ENCODE measurements around the gene LGSN. TPM values are rescaled to one million over a fixed set of nuclear protein-coding genes. Genes with fewer than 3 reads are reported as not detected.
A peak's percentile ranks its signal among the peaks of the same experiment; 100 is the strongest.

LGSN gene
- polyA plus RNA-seq, 1 experiment: not detected

- ChIA-PET POLR2A (interaction anchor here (0.5 kb wide), 1 partner anchor 391 kb away, joined by 4 read pairs; no protein-coding TSS in a partner anchor), CTCF (interaction anchor here (0.7 kb wide), 1 partner anchor 158 kb away, joined by 3 read pairs; no protein-coding TSS in a partner anchor)
- H3K27me3 ChIP-seq (ENCODE audit: control insufficient read depth, insufficient read depth, low read length): no peaks in the 10 kb centered on the region
- DNase-seq (ENCODE audit: low read depth): no peak
- TF ChIP-seq, protein P1, sequence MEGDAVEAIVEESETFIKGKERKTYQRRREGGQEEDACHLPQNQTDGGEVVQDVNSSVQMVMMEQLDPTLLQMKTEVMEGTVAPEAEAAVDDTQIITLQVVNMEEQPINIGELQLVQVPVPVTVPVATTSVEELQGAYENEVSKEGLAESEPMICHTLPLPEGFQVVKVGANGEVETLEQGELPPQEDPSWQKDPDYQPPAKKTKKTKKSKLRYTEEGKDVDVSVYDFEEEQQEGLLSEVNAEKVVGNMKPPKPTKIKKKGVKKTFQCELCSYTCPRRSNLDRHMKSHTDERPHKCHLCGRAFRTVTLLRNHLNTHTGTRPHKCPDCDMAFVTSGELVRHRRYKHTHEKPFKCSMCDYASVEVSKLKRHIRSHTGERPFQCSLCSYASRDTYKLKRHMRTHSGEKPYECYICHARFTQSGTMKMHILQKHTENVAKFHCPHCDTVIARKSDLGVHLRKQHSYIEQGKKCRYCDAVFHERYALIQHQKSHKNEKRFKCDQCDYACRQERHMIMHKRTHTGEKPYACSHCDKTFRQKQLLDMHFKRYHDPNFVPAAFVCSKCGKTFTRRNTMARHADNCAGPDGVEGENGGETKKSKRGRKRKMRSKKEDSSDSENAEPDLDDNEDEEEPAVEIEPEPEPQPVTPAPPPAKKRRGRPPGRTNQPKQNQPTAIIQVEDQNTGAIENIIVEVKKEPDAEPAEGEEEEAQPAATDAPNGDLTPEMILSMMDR (IDR thresholded peaks at IDR 0.05; ENCODE audit: insufficient read depth, low read depth, low read length): peak; percentile 22; the same call in 1 of the 2 replicates
- no peaks in the 10 kb centered on the region for H3K36me3 ChIP-seq (ENCODE audit: control insufficient read depth, insufficient read depth, low read length)
- H3K4me3 ChIP-seq (ENCODE audit: low read depth, low read length): no peak overlapping the region
These were observed 47.4 kb downstream of the LGSN start for GRCh38 chr6:63272397-63272796.

DNA sequence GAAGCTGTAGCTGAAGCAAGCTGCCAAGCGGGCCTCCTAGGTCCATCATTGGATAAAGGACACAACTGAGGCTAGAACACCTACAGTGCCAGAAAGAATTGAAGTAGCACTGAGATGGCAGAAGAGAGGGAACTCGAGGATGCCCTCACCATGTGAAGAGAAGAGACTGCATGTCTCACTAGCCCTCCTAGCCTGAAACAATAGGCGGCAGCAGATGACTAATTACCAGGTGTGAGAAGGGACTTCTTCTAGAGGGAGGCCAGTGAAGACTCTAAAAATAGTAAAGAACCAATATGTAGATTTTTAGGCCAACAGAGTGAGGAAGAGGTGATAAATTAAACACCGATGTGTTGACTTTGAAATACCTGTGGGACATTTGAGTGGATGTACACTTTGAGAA is 50.3 kb downstream of the LGSN start:
- H3K36me3 ChIP-seq (ENCODE audit: control insufficient read depth, insufficient read depth, low read length): no peaks in the 10 kb centered on the region
- CTCF ChIA-PET: no interaction called here

DNA sequence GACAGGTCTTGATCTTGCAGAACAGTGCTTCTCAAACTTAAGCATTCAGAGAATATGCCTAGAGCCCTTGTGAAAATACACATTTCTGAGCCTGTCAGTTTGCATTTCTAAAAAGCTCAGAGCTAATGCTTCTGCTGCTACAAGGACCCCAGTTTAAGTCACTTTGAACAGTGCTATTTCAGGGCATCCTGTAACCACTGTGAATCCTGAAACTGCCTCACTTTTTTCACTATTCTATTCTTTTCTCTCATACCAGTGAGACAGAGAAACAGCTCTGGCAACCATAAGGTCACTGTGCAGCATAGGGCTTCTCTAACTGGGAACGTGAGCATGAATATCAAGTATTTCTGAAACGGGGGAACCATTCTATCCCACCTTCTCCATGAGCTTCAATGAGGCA is 51.2 kb downstream of the LGSN start:
- POLR2A ChIA-PET: no interaction called here
- TF ChIP-seq, protein P1 (IDR thresholded peaks at IDR 0.05; ENCODE audit: insufficient read depth, low read depth, low read length): no peak
- CTCF ChIA-PET: no interaction called here

More for the DNA sequence above, 50.3 kb downstream of the LGSN start:
- Histone ChIP-seq H3K4me3 (ENCODE audit: low read depth, low read length) (no peak overlapping the region), H3K27me3 (ENCODE audit: control insufficient read depth, insufficient read depth, low read length) (no peaks in the 10 kb centered on the region)
- TF ChIP-seq, protein P1 (IDR thresholded peaks at IDR 0.05; ENCODE audit: insufficient read depth, low read depth, low read length): no peak
- POLR2A ChIA-PET: no interaction called here
- no peak for DNase-seq (ENCODE audit: low read depth)

GRCh38 chr6:63267828-63268227 is 52.0 kb downstream of the LGSN start:
- no peak for DNase-seq (ENCODE audit: low read depth)
- Histone ChIP-seq H3K27me3 (ENCODE audit: control insufficient read depth, insufficient read depth, low read length) (no peaks in the 10 kb centered on the region), H3K36me3 (ENCODE audit: control insufficient read depth, insufficient read depth, low read length) (no peaks in the 10 kb centered on the region), H3K4me3 (ENCODE audit: low read depth, low read length) (no peak overlapping the region)
- POLR2A ChIA-PET: no interaction called here
- TF ChIP-seq, protein P1 (IDR thresholded peaks at IDR 0.05; ENCODE audit: insufficient read depth, low read depth, low read length): no peak
- CTCF ChIA-PET: no interaction called here

More for the DNA sequence above, 51.2 kb downstream of the LGSN start:
- Histone ChIP-seq H3K4me3 (ENCODE audit: low read depth, low read length) (no peak overlapping the region), H3K27me3 (ENCODE audit: control insufficient read depth, insufficient read depth, low read length) (no peaks in the 10 kb centered on the region), H3K36me3 (ENCODE audit: control insufficient read depth, insufficient read depth, low read length) (no peaks in the 10 kb centered on the region)
- DNase-seq (ENCODE audit: low read depth): no peak

DNA sequence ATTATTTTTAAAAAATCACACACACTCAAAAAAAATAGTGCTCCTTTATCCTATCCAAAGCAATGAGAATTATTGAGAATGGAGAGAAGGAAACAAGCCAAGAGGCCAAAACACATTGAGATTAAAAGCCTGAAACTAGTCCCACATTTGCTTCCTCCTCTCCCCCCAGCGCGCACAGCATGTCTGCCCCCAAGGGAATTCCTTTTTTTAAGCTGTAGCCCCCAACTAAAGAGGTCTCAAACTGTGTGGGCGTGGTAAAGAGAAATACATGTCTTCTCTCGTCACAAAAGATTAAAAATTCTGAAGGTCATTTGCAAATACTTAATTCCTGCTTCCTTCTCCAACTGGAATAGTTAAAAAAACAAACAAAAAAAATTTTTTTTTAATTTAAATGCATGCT is 52.7 kb downstream of the LGSN start:
- ChIA-PET POLR2A (no interaction called here), CTCF (no interaction called here)
- no peak for DNase-seq (ENCODE audit: low read depth)
- Histone ChIP-seq H3K27me3 (ENCODE audit: control insufficient read depth, insufficient read depth, low read length) (no peaks in the 10 kb centered on the region), H3K36me3 (ENCODE audit: control insufficient read depth, insufficient read depth, low read length) (no peaks in the 10 kb centered on the region), H3K4me3 (ENCODE audit: low read depth, low read length) (no peak overlapping the region)
- TF ChIP-seq, protein P1 (IDR thresholded peaks at IDR 0.05; ENCODE audit: insufficient read depth, low read depth, low read length): no peak
